BE2C (cell line): ENCODE data around the gene PRX.

Source experiments
- DNase-seq: peaks from one replicate; pipeline ENCODE4 v3.0.0-alpha.2; 2020
- H3K27me3 ChIP-seq: fragments of 250-450 bp; sonication (Bioruptor Pico); 2 replicates; pipeline ENCODE4 v1.5.1; 2020; ENCODE audit warnings: mild to moderate bottlenecking
- H3K36me3 ChIP-seq: fragments of 250-450 bp; sonication (Bioruptor Pico); 2 replicates; pipeline ENCODE4 v1.5.1; 2020; ENCODE audit warnings: mild to moderate bottlenecking
- H3K4me1 ChIP-seq: fragments of 250-450 bp; sonication (Bioruptor Pico); 2 replicates; pipeline ENCODE4 v1.5.1; 2020
- H3K4me3 ChIP-seq: 2 replicates; pipeline ENCODE4 v1.5.1; 2011; ENCODE audit warnings: low read depth, low read length
- H3K9me3 ChIP-seq: fragments of 250-450 bp; sonication (Bioruptor Pico); 2 replicates; pipeline ENCODE4 v1.5.1; 2020
- CTCF ChIP-seq: IDR thresholded peaks from 2 replicates; pipeline ENCODE4 v1.5.1; 2012; ENCODE audit warnings: mild to moderate bottlenecking, low read depth, low read length

Gene PRX

DNA sequence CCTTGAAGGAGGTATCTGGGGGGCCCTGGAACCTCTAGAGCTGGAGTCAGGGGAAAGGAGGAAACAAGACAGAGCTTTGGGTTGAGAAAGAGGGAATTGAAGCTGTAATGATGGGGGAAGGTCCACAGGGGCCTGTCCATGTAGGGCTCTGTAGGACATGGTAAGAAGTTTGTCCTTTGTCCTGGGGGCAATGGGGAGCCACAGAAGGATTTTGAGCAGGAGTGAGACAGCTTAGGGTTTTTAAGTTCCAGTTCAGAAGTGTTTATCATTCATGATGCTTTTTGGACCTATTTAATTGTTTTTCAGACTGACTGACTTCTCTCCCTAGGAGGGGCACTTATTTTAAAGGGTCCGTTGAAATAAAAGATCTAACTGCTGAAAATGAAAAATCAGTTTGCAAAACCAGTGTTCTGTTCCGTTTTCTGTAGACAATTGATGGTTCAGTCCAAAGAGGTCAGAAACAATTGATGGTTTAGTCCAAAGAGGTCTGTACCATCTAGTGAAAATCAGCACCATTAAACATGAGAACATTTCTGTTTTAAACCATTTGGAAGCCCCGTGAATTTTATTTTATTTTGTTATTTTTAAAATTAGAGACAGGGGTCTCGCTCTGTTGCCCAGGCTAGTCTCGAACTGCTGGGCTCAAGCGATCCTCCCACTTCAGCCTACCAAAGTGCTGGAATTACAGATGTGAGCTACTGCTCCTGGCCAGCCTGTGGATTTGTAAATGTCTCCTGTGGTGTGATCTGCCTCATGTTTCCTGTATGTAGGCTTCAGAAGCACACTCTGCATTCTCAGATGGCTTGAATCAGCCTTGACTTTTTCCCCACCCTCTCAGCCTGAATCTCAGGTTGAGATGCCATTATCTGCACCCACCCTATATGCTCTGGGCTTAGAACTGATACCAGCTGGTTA, 56.2 kb downstream of the PRX start:
- DNase-seq = no peak
- H3K4me3 ChIP-seq = no peak overlapping the region
- no peaks in the 10 kb centered on the region for H3K27me3 ChIP-seq
- H3K9me3 ChIP-seq = no peaks in the 10 kb centered on the region
- no peaks in the 10 kb centered on the region for H3K4me1 ChIP-seq
- no peaks in the 10 kb centered on the region for H3K36me3 ChIP-seq
- TF ChIP-seq CTCF = no peak

- Histone ChIP-seq H3K4me3 (no peak overlapping the region), H3K9me3 (no peaks in the 10 kb centered on the region), H3K4me1 (no peaks in the 10 kb centered on the region), H3K36me3 (no peaks in the 10 kb centered on the region), H3K27me3 (no peaks in the 10 kb centered on the region)
- DNase-seq = no peak
- TF ChIP-seq CTCF = no peak
Measured at GRCh38 chr19:40355975-40356680, 57.0 kb downstream of the PRX start.

DNA sequence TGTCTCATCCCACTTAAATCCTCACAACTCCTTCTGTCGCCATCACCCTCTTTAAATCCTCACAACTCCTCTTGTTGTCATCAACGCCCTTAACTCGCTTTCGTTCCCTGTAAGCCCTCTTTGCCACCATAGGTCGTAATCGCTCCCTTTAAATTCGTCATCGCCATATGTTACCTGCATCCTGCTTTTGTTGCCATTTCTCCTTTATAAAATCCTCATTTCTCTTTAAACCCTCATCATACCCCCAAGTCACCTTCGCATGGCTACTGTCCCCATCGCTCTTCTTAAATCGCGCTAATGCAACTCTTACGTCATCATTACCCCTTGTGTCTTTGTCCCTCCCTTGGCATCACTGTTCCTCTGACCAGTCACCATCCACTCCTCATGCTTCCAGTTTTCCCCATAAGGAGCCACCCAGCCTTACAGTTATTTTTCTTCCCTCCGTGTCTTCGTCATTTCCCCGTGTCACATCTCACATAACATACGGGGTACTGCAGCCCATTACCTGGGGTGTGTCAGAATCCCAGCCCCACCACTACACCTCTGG, 64.1 kb downstream of the PRX start:
- no peak for DNase-seq
- H3K36me3 ChIP-seq = no peaks in the 10 kb centered on the region
- H3K4me1 ChIP-seq = no peaks in the 10 kb centered on the region
- TF ChIP-seq CTCF = no peak
- no peaks in the 10 kb centered on the region for H3K27me3 ChIP-seq
- H3K9me3 ChIP-seq = no peaks in the 10 kb centered on the region
- peak overlapping the region; percentile 70 for H3K4me3 ChIP-seq

- H3K4me1 ChIP-seq = no peaks in the 10 kb centered on the region
- peak; percentile 99 for DNase-seq
- H3K9me3 ChIP-seq = no peaks in the 10 kb centered on the region
- no peaks in the 10 kb centered on the region for H3K36me3 ChIP-seq
- no peaks in the 10 kb centered on the region for H3K27me3 ChIP-seq
- H3K4me3 ChIP-seq = peak within 1 kb of the TSS; percentile 97
- TF ChIP-seq CTCF = no peak
Measured at GRCh38 chr19:40348125-40348913, 64.9 kb downstream of the PRX start, which contains the start of the genes C19orf47 and PLD3. Gene C19orf47 (minus strand): TSS chr19:40348397. CDS start chr19:40341857, 6,540 bp downstream. Gene PLD3 (plus strand): TSS chr19:40348695. CDS start chr19:40366484, 17,789 bp downstream.

DNA sequence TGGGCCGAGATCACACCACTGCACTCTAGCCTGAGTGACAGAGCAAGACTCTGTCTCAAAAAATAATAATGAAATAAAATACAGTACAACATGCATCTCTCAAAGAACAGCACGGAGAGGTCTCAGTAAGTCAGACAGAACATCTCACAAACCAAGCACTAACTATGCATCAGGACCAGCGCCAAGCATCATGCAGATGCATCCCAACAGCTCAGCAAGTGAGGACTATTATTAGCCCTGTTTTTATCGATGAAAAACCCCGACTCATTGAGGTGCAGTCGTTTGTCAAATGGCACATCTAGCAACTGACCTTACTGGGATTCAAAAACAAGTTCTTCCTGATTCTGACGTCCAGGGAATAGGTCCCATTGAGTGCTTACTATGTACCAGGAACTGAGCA, 68.8 kb downstream of the PRX start:
- TF ChIP-seq CTCF = no peak
- H3K27me3 ChIP-seq = no peaks in the 10 kb centered on the region
- peaks cover 7% of the 10 kb centered on the region for H3K36me3 ChIP-seq
- DNase-seq = no peak
- no peak overlapping the region for H3K4me3 ChIP-seq
- H3K4me1 ChIP-seq = no peaks in the 10 kb centered on the region
- H3K9me3 ChIP-seq = no peaks in the 10 kb centered on the region
